ENCODE measurements around the gene SIAH2.
"Not testable (repeated sequence)": the region's sequence is repeated elsewhere in the genome, so short reads cannot be mapped to it uniquely, and the experiment has no call there.

The SIAH2 gene

GRCh38 chr3:150763122-150763840, at the start of gene SIAH2:
Gene SIAH2 (minus strand): TSS chr3:150763169. CDS start chr3:150762849, 320 bp downstream.
- no peaks in the 10 kb centered on the region for H3K9me3 Mint-ChIP-seq (ENCODE audit: low read depth)
- H3K36me3 Mint-ChIP-seq, result peaks cover 14% of the 10 kb centered on the region
- peak within 1 kb of the TSS; percentile 99 for H3K4me3 Mint-ChIP-seq
- peak within 1 kb of the TSS; percentile 100 for H3K27ac Mint-ChIP-seq
- no peaks in the 10 kb centered on the region for H3K27me3 Mint-ChIP-seq
- peaks cover 55% of the 10 kb centered on the region for H3K4me1 Mint-ChIP-seq (ENCODE audit: low read depth)

DNA sequence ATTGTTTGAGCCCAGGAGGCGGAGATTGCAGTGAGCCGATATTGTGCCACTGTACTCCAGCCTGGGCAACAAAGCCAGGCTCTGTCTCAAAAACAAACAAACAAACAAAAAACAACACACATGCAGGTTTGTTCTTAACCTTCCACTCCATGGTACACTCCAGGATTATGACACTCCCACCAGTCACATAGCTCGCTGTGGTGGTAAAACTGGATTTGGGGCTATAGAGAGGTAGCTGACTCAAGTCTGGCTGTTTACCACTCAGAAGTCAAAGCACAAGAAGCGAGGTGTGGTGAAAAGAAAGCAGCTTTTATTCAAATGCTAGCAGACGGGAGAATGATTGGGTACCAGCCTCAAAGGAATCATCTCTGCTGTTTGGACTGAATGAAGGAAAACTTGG, 49.0 kb upstream of the SIAH2 start:
- H3K9me3 Mint-ChIP-seq (ENCODE audit: low read depth), result no peaks in the 10 kb centered on the region
- no peaks in the 10 kb centered on the region for H3K36me3 Mint-ChIP-seq

GRCh38 chr3:150810641-150811040, 47.7 kb upstream of the SIAH2 start:
- no peaks in the 10 kb centered on the region for H3K9me3 Mint-ChIP-seq (ENCODE audit: low read depth)
- peaks cover 6% of the 10 kb centered on the region for H3K27me3 Mint-ChIP-seq
- H3K4me3 Mint-ChIP-seq, result no peak overlapping the region
- no peak overlapping the region for H3K27ac Mint-ChIP-seq
- H3K36me3 Mint-ChIP-seq, result no peaks in the 10 kb centered on the region
- no peaks in the 10 kb centered on the region for H3K4me1 Mint-ChIP-seq (ENCODE audit: low read depth)

More for the DNA sequence above, 49.0 kb upstream of the SIAH2 start:
- Mint-ChIP-seq H3K27me3 (peaks cover 6% of the 10 kb centered on the region), H3K27ac (no peak overlapping the region), H3K4me1 (ENCODE audit: low read depth) (no peaks in the 10 kb centered on the region), H3K4me3 (no peak overlapping the region)

DNA sequence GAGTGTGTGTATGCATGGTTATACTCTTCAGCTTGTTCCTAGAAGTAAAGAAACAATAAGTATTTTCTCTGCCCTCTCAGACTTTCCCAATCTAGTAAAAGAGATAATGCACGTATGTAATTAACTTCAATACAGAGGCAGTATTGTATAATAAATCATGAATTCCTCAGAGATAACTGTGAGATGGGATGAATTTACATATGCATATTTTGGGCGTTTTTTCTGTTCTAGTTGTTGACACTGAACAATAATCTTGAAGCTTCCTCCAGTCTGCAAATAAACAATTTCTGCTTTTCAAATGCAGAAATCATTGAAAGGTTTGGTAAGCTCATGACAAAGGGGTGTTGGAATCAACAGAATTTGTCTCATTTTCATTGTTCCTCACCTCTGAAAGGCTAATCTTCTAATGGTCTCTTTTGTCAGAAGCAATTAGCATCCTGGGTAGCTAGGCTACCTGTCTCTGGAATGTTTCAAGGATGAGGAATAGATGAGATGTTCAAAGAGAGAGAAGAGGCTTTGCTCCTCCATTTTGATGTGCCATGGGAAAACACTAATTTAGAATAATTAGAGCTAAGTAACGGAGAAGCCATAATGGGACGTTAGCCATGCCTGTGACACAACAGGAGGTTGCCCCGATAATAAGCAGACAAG, 43.3 kb upstream of the SIAH2 start:
- Mint-ChIP-seq H3K4me3 (no peak overlapping the region), H3K27me3 (peaks cover 4% of the 10 kb centered on the region), H3K36me3 (peaks cover 2% of the 10 kb centered on the region), H3K4me1 (ENCODE audit: low read depth) (no peaks in the 10 kb centered on the region), H3K27ac (no peak overlapping the region), H3K9me3 (ENCODE audit: low read depth) (no peaks in the 10 kb centered on the region)

DNA sequence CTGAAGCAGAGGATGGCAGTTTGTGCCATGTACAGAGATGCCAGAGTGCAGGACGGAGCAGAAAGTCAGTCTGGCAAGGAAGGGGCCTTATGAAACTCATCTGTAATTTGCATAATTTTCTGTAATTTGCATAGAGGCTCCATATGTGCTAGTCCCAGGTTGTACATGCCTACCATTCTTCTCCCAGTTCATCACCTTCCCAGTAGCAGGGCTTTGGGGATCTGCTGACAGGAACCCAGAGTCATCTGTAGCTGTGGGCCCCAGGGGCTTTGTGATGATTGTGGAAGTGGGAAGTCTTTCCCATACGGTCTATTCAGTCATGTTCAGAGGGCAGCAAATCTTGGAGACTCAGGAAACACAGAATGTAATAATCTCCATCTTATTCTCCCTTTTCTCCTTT, 42.4 kb upstream of the SIAH2 start:
- H3K9me3 Mint-ChIP-seq (ENCODE audit: low read depth), result no peaks in the 10 kb centered on the region
- no peak overlapping the region for H3K4me3 Mint-ChIP-seq
- no peaks in the 10 kb centered on the region for H3K4me1 Mint-ChIP-seq (ENCODE audit: low read depth)
- peaks cover 4% of the 10 kb centered on the region for H3K27me3 Mint-ChIP-seq
- no peak overlapping the region for H3K27ac Mint-ChIP-seq
- H3K36me3 Mint-ChIP-seq, result peaks cover 2% of the 10 kb centered on the region

- Mint-ChIP-seq H3K4me3 (no peak overlapping the region), H3K4me1 (ENCODE audit: low read depth) (peaks cover 1% of the 10 kb centered on the region), H3K27ac (no peak overlapping the region), H3K36me3 (peaks cover 2% of the 10 kb centered on the region), H3K27me3 (peaks cover 4% of the 10 kb centered on the region), H3K9me3 (ENCODE audit: low read depth) (no peaks in the 10 kb centered on the region)
Measured at GRCh38 chr3:150803440-150803985, 40.5 kb upstream of the SIAH2 start.

DNA sequence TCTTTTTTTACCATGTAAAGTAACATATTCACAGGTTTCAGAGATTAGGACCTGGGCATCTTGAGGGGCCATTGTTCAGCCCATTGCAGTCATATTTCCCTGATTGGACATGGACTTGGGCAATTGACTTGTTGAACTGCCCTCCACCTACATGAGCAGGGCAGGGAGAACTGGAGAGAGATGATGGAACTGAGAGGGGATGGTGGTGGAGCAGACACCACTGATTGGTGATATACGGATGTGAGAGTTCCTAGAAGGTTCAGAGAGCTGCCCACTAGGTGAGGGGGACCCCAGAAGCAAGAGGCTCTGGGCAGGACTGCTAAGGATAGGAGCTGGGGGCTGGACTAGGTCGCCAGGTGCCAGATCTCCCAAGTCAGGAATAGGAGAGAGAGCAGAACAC, 37.8 kb upstream of the SIAH2 start:
- Mint-ChIP-seq H3K36me3 (peaks cover 2% of the 10 kb centered on the region), H3K27ac (no peak overlapping the region), H3K4me1 (ENCODE audit: low read depth) (peaks cover 4% of the 10 kb centered on the region), H3K9me3 (ENCODE audit: low read depth) (no peaks in the 10 kb centered on the region), H3K4me3 (no peak overlapping the region), H3K27me3 (peaks cover 2% of the 10 kb centered on the region)

DNA sequence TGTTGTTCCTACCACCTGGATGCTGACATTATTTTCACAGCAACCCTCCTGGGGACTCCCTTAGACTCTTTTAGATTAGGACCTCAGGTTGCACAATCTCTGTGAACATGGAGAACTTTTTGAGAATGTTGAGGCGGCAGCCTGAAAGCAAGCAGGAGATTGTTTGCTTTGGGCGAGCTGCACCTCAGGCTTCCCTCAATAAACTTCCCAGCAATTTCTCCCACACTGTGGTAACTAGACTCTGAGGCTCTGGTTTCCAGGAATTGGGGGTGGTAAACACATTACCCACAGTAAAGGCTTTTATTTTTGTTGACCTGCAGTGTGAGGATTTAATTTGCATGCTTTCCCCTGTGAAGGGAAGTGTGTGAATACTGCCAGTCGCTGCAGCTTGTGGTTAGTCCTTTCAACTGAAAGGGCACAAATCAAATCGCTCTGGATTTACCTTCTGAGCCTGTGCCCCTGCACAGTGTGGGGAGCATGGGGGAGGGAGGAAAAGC, 35.2 kb upstream of the SIAH2 start:
- Mint-ChIP-seq H3K27ac (no peak overlapping the region), H3K36me3 (no peaks in the 10 kb centered on the region), H3K4me3 (no peak overlapping the region), H3K4me1 (ENCODE audit: low read depth) (peaks cover 4% of the 10 kb centered on the region), H3K9me3 (ENCODE audit: low read depth) (no peaks in the 10 kb centered on the region), H3K27me3 (peaks cover under 1% of the 10 kb centered on the region)

DNA sequence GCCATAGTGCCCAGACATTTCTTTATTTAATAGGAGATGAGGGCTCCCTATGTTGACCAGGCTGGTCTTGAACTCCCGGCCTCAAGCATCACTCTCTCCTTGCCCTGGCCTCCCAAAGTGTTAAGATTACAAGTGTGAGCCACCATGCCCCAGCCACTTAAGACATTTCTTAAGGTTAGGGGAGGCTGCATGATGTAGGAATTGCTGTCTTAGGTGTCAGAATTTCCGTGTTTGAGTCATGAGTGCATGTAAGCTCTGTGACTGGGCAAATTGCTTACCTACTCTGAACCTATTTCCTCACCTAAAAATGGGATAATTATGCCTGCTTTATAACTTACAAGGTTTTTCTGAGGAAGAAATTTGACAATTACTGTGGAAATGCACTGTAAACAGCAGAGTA, 34.2 kb upstream of the SIAH2 start:
- H3K36me3 Mint-ChIP-seq, result no peaks in the 10 kb centered on the region
- no peak overlapping the region for H3K4me3 Mint-ChIP-seq
- H3K27ac Mint-ChIP-seq, result no peak overlapping the region
- no peaks in the 10 kb centered on the region for H3K27me3 Mint-ChIP-seq
- H3K4me1 Mint-ChIP-seq (ENCODE audit: low read depth), result peaks cover 4% of the 10 kb centered on the region
- H3K9me3 Mint-ChIP-seq (ENCODE audit: low read depth), result no peaks in the 10 kb centered on the region

GRCh38 chr3:150796527-150796926, 33.6 kb upstream of the SIAH2 start:
- not testable (repeated sequence) for H3K27me3 Mint-ChIP-seq; H3K9me3 Mint-ChIP-seq (ENCODE audit: low read depth); H3K36me3 Mint-ChIP-seq; H3K27ac Mint-ChIP-seq; H3K4me3 Mint-ChIP-seq; H3K4me1 Mint-ChIP-seq (ENCODE audit: low read depth)

DNA sequence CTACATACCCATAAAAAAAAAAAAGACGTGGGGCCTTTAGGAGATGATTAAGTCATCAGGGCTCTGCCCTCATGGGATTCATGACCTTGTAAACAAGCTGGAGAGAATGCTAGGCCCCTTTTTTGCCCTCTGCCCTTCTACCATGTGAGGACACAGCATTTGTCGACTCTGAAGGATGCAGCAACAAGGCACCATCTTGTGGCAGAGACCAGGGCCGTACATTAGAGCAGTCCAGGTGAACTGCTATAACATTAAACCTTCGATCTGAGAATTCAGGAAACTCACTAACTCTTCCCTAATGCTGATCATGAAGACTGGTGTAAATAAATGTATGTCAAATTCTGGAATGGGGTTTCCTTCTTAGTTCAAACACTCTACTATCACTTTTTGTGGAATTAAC, 30.7 kb upstream of the SIAH2 start:
- peaks cover 3% of the 10 kb centered on the region for H3K4me1 Mint-ChIP-seq (ENCODE audit: low read depth)
- H3K4me3 Mint-ChIP-seq, result no peak overlapping the region
- no peak overlapping the region for H3K27ac Mint-ChIP-seq
- no peaks in the 10 kb centered on the region for H3K9me3 Mint-ChIP-seq (ENCODE audit: low read depth)
- no peaks in the 10 kb centered on the region for H3K27me3 Mint-ChIP-seq
- H3K36me3 Mint-ChIP-seq, result no peaks in the 10 kb centered on the region

DNA sequence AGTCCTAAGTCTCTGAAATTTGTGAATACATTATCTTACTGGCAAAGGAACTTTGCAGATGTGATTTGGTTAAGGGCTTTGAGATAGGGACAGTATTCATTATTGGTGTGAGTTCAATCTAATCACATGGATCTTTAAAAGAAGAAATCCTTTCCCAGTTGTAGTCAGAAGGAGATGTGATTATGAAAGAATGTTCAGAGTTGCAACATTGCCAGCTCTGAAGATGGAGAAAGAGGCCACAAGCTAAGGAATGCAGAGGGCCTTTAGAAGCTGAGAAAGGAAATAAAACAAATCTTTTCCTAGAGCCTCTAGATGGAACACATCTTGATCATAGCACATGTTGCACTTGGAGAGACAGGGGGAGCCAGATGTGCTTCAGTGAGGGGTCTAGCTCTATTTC, 27.7 kb upstream of the SIAH2 start:
- no peak overlapping the region for H3K4me3 Mint-ChIP-seq
- no peaks in the 10 kb centered on the region for H3K36me3 Mint-ChIP-seq
- H3K27ac Mint-ChIP-seq, result no peak overlapping the region
- H3K4me1 Mint-ChIP-seq (ENCODE audit: low read depth), result peaks cover 7% of the 10 kb centered on the region
- no peaks in the 10 kb centered on the region for H3K9me3 Mint-ChIP-seq (ENCODE audit: low read depth)
- peaks cover 3% of the 10 kb centered on the region for H3K27me3 Mint-ChIP-seq

DNA sequence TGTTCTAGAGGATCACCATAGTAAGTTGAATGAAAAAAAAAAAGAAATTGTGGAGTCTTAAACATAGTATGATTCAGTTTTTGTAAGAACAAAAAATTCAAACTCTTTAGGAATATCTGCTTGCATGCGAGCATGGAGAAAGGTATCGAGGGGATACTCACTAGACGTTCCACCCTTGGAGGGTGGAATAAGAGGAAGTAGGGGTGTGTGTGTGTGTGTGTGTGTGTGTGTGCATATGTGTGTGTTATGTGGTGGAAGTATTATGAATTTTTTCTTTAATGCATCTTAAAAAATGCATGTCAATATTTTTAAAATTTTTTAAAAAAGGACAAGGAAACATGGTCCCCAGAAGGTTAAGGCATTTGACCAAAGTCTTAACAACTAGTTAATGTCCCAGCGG, 26.5 kb upstream of the SIAH2 start:
- H3K9me3 Mint-ChIP-seq (ENCODE audit: low read depth), result no peaks in the 10 kb centered on the region
- H3K27ac Mint-ChIP-seq, result no peak overlapping the region
- H3K27me3 Mint-ChIP-seq, result peaks cover 3% of the 10 kb centered on the region
- no peaks in the 10 kb centered on the region for H3K36me3 Mint-ChIP-seq
- peaks cover 14% of the 10 kb centered on the region for H3K4me1 Mint-ChIP-seq (ENCODE audit: low read depth)
- H3K4me3 Mint-ChIP-seq, result no peak overlapping the region

DNA sequence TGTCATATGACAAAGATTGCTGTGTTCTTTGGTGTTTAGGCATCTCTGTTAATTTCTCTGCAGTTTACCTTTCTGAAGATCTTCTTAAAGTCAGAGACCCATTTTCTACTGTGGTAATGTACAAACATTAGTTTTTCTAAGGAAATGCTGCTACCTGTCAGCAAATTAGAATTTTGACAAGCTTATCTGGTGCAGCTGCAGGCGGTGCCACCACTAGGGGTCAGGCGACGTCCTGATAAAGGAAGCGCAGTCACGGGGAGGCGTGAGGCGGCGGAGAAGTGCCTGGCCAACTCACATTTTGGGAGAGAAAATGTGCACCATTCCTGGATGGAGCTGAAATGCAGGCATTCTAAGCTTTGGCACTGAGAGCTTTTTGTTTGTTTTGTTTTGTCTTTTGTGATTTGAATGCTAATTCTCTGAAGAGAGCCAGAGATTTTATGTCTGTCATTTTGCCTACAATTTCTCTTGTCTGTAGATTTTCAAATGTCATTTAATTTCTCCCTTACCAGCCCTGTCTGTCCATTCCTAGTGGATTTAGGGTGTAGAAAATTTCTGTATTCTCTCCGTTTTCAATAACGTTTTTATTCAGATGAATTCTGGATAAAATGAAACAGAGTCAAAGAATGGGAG, 24.9 kb upstream of the SIAH2 start:
- Mint-ChIP-seq H3K4me3 (no peak overlapping the region), H3K27ac (peak overlapping the region; percentile 28)

DNA sequence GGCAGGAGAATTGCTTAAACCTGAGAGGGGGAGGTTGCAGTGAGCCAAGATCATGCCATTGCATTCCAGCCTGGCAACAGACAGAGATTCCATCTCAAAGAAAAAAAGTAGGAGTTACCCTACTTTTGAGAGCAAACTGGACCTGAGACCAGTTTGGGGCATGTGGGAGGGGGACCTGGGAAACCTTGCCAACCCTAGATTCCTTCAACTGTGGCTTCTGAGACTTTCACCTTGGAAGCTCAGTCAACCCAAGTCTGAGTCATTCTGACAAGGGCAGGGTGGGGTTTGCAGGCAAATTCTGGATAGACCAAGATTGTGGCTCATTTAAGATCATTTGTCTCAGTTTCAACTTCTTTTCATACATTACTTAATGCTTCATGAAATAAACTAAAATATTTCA, 23.8 kb upstream of the SIAH2 start:
- H3K4me1 Mint-ChIP-seq (ENCODE audit: low read depth), result peaks cover 19% of the 10 kb centered on the region
- peaks cover 3% of the 10 kb centered on the region for H3K27me3 Mint-ChIP-seq
- no peak overlapping the region for H3K27ac Mint-ChIP-seq
- no peaks in the 10 kb centered on the region for H3K9me3 Mint-ChIP-seq (ENCODE audit: low read depth)
- H3K36me3 Mint-ChIP-seq, result no peaks in the 10 kb centered on the region
- no peak overlapping the region for H3K4me3 Mint-ChIP-seq

More for the DNA sequence above, 24.9 kb upstream of the SIAH2 start:
- Mint-ChIP-seq H3K27me3 (peaks cover 3% of the 10 kb centered on the region), H3K4me1 (ENCODE audit: low read depth) (peaks cover 19% of the 10 kb centered on the region), H3K36me3 (no peaks in the 10 kb centered on the region), H3K9me3 (ENCODE audit: low read depth) (no peaks in the 10 kb centered on the region)

All from activated naive CD8-positive, alpha-beta T cell (primary cell).